ENCODE measurements around the gene PHIP. TPM values are rescaled to one million over a fixed set of nuclear protein-coding genes. Genes with fewer than 3 reads are reported as not detected.

Gene PHIP
- total RNA-seq, 1 donor from 2014 or later = 29.6 TPM

GRCh38 chr6:79056226-79056625 is 21.8 kb downstream of the PHIP start:
- Histone ChIP-seq H3K4me3 (ENCODE audit: insufficient read depth, low read depth, low read length) (no peak overlapping the region), H3K27ac (ENCODE audit: low read depth, low read length) (no peak overlapping the region), H3K4me1 (ENCODE audit: insufficient read depth, low read length) (no peaks in the 10 kb centered on the region), H2AFZ (ENCODE audit: low read depth, low read length) (no peak overlapping the region), H3K9me3 (ENCODE audit: insufficient read depth, low read depth, low read length) (no peaks in the 10 kb centered on the region), H3K9ac (ENCODE audit: low read length) (no peak overlapping the region), H3K36me3 (ENCODE audit: insufficient read depth, low read length) (peaks cover 20% of the 10 kb centered on the region), H4K20me1 (ENCODE audit: insufficient read depth, low read length) (peaks cover 5% of the 10 kb centered on the region), H3K27me3 (ENCODE audit: insufficient read depth, low read length) (no peaks in the 10 kb centered on the region), H3K79me2 (ENCODE audit: insufficient read depth, low read length) (peaks cover 24% of the 10 kb centered on the region), H3K4me2 (ENCODE audit: low read length) (no peak overlapping the region)
- DNase-seq (ENCODE audit: low read depth) (no peak), FAIRE-seq (no peak)
- no peak for TF ChIP-seq EZH2 (IDR thresholded peaks at IDR 0.05; ENCODE audit: insufficient read depth, low read length)
- TF ChIP-seq, protein P1, sequence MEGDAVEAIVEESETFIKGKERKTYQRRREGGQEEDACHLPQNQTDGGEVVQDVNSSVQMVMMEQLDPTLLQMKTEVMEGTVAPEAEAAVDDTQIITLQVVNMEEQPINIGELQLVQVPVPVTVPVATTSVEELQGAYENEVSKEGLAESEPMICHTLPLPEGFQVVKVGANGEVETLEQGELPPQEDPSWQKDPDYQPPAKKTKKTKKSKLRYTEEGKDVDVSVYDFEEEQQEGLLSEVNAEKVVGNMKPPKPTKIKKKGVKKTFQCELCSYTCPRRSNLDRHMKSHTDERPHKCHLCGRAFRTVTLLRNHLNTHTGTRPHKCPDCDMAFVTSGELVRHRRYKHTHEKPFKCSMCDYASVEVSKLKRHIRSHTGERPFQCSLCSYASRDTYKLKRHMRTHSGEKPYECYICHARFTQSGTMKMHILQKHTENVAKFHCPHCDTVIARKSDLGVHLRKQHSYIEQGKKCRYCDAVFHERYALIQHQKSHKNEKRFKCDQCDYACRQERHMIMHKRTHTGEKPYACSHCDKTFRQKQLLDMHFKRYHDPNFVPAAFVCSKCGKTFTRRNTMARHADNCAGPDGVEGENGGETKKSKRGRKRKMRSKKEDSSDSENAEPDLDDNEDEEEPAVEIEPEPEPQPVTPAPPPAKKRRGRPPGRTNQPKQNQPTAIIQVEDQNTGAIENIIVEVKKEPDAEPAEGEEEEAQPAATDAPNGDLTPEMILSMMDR (IDR thresholded peaks at IDR 0.05; ENCODE audit: insufficient read depth, low read depth, low read length) = no peak
- Mint-ChIP-seq H3K27ac (ENCODE audit: unreplicated experiment) (no peak overlapping the region), H3K36me3 (ENCODE audit: low read depth, unreplicated experiment) (peaks cover 7% of the 10 kb centered on the region), H3K9me3 (ENCODE audit: unreplicated experiment) (no peaks in the 10 kb centered on the region), H3K27me3 (ENCODE audit: low read depth, unreplicated experiment) (no peaks in the 10 kb centered on the region), H3K4me1 (ENCODE audit: low read depth, unreplicated experiment) (no peaks in the 10 kb centered on the region), H3K4me3 (ENCODE audit: unreplicated experiment) (no peak overlapping the region)

DNA sequence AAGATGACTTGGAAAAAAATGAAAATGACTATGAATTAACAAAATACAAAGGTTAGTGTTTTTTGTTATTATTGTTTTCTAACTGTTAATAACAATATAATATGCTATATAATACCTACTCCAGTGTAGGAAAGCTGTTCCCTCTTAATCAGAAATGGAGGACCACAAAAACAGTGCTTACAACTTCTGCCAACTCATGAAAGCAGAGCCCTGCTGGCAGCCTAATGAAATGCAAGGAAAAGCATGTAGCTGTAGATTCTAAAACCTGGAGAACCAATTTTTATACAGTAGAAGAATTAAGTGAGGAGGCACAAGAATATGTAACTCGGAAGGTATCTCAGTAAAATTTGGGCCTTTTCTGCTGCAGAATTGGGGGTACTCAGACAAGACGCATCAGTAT is 29.4 kb downstream of the PHIP start:
- Histone ChIP-seq H3K4me1 (ENCODE audit: insufficient read depth, low read length) (no peaks in the 10 kb centered on the region), H3K27ac (ENCODE audit: low read depth, low read length) (no peak overlapping the region), H3K36me3 (ENCODE audit: insufficient read depth, low read length) (peaks cover 11% of the 10 kb centered on the region), H2AFZ (ENCODE audit: low read depth, low read length) (no peak overlapping the region), H3K4me2 (ENCODE audit: low read length) (no peak overlapping the region), H3K79me2 (ENCODE audit: insufficient read depth, low read length) (peaks cover 16% of the 10 kb centered on the region), H3K9ac (ENCODE audit: low read length) (no peak overlapping the region), H4K20me1 (ENCODE audit: insufficient read depth, low read length) (no peaks in the 10 kb centered on the region), H3K27me3 (ENCODE audit: insufficient read depth, low read length) (no peaks in the 10 kb centered on the region), H3K9me3 (ENCODE audit: insufficient read depth, low read depth, low read length) (no peaks in the 10 kb centered on the region), H3K4me3 (ENCODE audit: insufficient read depth, low read depth, low read length) (no peak overlapping the region)
- no peaks in the 10 kb centered on the region for H3K9me3 Mint-ChIP-seq (ENCODE audit: unreplicated experiment)
- no peaks in the 10 kb centered on the region for H3K27me3 Mint-ChIP-seq (ENCODE audit: low read depth, unreplicated experiment)
- TF ChIP-seq, protein P1 (IDR thresholded peaks at IDR 0.05; ENCODE audit: insufficient read depth, low read depth, low read length) = peak; percentile 48
- TF ChIP-seq EZH2 (IDR thresholded peaks at IDR 0.05; ENCODE audit: insufficient read depth, low read length) = no peak
- H3K4me1 Mint-ChIP-seq (ENCODE audit: low read depth, unreplicated experiment) = no peaks in the 10 kb centered on the region
- H3K4me3 Mint-ChIP-seq (ENCODE audit: unreplicated experiment) = no peak overlapping the region
- H3K36me3 Mint-ChIP-seq (ENCODE audit: low read depth, unreplicated experiment) = peaks cover 6% of the 10 kb centered on the region
- no peak overlapping the region for H3K27ac Mint-ChIP-seq (ENCODE audit: unreplicated experiment)
- FAIRE-seq (no peak), DNase-seq (ENCODE audit: low read depth) (no peak)

DNA sequence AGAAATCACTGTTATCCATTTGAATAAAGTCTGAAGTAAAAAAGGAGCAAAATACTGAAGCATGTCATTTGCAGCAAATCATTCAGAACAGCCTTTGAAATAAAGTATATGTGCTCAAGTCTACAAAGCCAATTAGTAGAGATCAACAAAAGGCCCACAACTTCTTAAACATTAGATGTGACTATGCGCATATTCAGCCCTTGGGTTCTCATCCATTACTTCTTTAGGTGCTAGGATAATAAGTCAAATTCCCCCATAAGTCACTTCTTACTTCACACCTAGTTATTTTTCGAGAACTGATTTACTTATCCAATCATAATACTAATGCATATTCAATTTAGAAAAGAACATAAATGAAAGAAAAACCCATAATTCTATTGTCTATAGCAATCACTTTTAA is 31.0 kb downstream of the PHIP start:
- no peaks in the 10 kb centered on the region for H3K27me3 ChIP-seq (ENCODE audit: insufficient read depth, low read length)
- no peak overlapping the region for H3K4me3 Mint-ChIP-seq (ENCODE audit: unreplicated experiment)
- no peaks in the 10 kb centered on the region for H3K9me3 ChIP-seq (ENCODE audit: insufficient read depth, low read depth, low read length)
- no peak overlapping the region for H3K9ac ChIP-seq (ENCODE audit: low read length)
- no peaks in the 10 kb centered on the region for H3K27me3 Mint-ChIP-seq (ENCODE audit: low read depth, unreplicated experiment)
- FAIRE-seq = no peak
- peaks cover 7% of the 10 kb centered on the region for H3K79me2 ChIP-seq (ENCODE audit: insufficient read depth, low read length)
- H3K9me3 Mint-ChIP-seq (ENCODE audit: unreplicated experiment) = no peaks in the 10 kb centered on the region
- H3K4me1 ChIP-seq (ENCODE audit: insufficient read depth, low read length) = no peaks in the 10 kb centered on the region
- no peak overlapping the region for H3K27ac Mint-ChIP-seq (ENCODE audit: unreplicated experiment)
- no peaks in the 10 kb centered on the region for H3K4me1 Mint-ChIP-seq (ENCODE audit: low read depth, unreplicated experiment)
- H3K36me3 ChIP-seq (ENCODE audit: insufficient read depth, low read length) = peaks cover 7% of the 10 kb centered on the region
- H2AFZ ChIP-seq (ENCODE audit: low read depth, low read length) = no peak overlapping the region
- H3K4me2 ChIP-seq (ENCODE audit: low read length) = no peak overlapping the region
- no peak for DNase-seq (ENCODE audit: low read depth)
- no peaks in the 10 kb centered on the region for H4K20me1 ChIP-seq (ENCODE audit: insufficient read depth, low read length)
- H3K27ac ChIP-seq (ENCODE audit: low read depth, low read length) = no peak overlapping the region
- no peak overlapping the region for H3K4me3 ChIP-seq (ENCODE audit: insufficient read depth, low read depth, low read length)
- H3K36me3 Mint-ChIP-seq (ENCODE audit: low read depth, unreplicated experiment) = no peaks in the 10 kb centered on the region
- TF ChIP-seq EZH2 (IDR thresholded peaks at IDR 0.05; ENCODE audit: insufficient read depth, low read length) = no peak
- TF ChIP-seq, protein P1 (IDR thresholded peaks at IDR 0.05; ENCODE audit: insufficient read depth, low read depth, low read length) = no peak

Data from astrocyte (in vitro differentiated cells and primary cell).